ENCODE data around the gene ZDHHC22.

ZDHHC22 gene

DNA sequence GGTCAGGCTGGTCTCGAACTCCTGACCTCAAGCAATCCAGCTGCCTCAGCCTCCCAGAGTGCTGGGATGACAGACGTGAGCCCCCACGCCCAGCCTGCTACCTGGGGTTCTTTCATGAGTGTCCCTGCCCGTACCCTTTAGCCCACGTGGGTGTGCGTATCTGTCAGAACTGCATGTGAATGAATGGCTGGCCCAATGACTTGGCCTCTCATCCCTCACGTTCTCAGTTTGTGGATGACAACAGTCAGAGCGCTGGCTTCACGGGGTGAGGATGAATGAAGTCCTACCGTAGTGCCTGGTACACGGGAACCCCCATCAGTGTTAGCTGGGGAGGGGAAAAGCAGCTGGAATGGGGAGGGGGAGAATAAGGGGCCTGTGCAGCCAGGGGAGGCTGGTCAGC is 16.1 kb upstream of the ZDHHC22 start:
- no peak for DNase-seq (ENCODE audit: low spot score)

DNA sequence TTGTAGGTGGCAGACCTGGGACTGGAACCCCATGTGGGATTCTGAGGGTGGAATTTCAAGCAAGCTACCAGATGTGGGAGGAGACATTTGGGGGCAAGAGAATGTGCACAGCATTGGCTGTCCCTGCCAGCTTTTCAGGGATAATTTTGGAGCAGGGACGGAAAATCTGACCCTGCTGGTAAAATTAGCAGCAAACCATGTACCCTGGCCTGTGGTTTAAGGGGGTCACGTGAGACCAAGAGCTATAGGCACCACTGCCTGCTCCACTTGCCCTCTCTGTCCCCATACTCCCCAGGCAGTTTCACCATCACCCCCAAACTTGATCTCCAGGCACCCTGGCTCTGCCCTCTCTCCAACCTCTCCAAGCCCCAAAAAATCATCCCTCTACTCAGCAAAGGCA is 13.5 kb upstream of the ZDHHC22 start:
- no peak for DNase-seq (ENCODE audit: low spot score)

DNA sequence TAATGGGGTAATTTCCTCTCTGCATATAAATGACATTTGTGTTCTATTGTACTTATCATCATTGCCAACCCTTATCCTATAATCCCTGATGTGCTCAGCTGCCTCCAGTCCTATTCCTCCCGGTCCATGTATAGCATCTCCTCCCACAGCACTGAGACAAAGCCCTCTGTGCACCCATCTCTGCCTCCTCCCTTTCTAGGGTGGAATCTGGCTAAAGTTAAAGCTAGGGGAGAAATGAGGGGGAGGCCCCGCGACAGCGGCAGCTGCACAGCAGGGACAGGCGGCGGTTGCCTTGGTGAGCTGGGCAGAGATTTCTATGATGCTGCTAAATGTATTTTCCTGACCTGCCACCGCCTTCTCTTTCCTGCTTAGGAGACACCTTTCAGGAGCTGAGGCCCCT is 12.8 kb upstream of the ZDHHC22 start:
- no peak for DNase-seq (ENCODE audit: low spot score)

GRCh38 chr14:77153802-77154201 is 12.2 kb upstream of the ZDHHC22 start:
- DNase-seq (ENCODE audit: low spot score) = no peak

- DNase-seq (ENCODE audit: low spot score) = peak; percentile 36
Measured at GRCh38 chr14:77151918-77152588, 10.5 kb upstream of the ZDHHC22 start.

DNA sequence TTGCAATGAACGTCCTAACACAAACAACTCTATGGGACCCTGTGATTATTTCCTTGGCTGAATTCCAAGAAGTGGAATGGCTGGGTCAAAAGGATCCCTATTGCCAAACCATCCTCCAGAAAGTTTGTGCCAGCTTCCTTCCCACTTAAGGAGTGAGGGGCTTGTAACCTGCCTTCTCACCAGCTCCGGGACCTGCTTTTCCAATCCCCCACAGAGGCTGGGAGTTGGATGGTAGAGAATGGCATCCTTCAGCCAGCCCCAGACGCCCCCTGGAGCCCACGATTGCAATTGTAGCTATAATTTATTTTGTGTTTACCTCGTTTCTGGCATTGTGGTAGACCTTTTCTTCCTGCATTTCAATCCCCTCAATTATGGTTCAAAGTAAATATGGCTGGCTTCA is 9.7 kb upstream of the ZDHHC22 start:
- peak; percentile 28 for DNase-seq (ENCODE audit: low spot score)

GRCh38 chr14:77148510-77149231 is 7.1 kb upstream of the ZDHHC22 start:
- no peak for DNase-seq (ENCODE audit: low spot score)

DNA sequence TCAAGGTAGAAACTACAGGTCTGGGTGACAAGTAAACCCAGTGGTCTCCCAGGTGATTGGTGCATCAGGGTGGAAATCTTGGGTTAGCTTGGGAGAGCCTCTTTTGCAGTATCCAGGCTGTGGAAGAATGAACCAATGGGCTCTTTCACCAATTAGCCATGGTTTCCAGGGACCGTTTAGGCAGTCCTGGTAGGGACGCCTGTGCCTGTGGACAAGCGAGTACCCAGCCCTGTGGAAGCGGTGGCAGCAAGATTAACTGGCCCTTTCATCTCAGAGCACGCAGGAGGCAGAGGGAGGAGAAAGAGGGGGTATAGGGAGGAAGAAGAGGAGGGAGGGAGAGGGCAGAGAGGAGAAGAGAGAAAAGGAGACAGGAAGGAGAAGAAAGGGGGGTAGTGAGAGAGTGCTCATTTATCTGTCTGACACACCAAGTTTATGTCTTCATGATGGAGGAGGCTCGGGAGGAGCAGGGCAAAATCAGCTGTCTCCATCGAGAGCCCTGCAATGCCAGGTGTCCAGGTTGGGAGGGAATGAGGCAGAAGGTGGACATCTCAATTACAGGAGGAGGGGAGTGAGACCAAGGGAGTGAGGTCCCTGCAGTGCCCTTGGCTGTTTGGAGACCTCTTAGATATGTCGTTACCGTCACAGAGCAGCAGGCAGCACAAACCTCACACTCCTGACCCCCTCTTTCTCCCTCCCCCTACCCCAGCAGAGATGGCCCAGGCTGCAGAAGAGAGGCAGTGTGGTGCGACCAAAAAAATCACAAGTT is 4.6 kb upstream of the ZDHHC22 start:
- DNase-seq (ENCODE audit: low spot score) = no peak

GRCh38 chr14:77144412-77145115 is 3.0 kb upstream of the ZDHHC22 start:
- no peak for DNase-seq (ENCODE audit: low spot score)

- no peak for DNase-seq (ENCODE audit: low spot score)
Measured at GRCh38 chr14:77143071-77143470, 1.5 kb upstream of the ZDHHC22 start.

DNA sequence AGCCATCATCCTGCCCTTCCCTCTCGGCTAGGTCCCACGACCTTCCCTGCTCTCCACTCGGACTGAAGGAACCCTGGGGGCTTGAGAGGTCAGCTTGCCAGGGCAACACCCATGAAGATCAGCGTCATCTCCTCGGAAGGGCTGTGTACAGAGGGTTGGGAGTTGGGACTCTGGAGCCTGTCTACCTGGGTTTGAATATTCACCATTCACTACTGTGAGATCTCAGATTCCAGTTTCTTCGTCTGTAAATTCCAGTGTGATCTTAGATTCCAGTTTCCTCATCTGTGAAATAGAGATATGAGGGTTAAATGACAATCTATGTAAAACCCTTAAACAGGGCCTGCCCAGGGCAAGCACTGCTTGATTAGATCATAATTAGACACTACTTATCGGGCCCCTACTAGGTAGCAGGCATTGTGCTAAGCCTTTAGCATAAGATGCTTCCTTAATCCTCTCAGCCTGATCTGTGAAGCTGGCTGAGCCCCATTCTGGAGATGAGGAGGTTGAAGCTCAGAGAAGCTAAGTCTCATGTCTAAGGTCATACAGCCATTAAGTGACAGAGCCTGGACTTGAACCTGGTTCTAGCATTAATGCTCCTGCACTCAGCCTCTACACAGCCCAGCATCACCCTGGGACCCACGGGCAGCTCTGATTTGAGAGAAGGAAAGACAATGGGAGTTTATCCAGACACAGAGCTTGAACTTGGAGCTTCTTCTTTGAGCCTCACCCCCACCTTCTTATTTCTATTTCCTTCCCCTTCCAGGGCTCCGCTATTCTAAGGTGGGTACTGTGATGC is 612 bp upstream of the ZDHHC22 start:
- no peak for DNase-seq (ENCODE audit: low spot score)

DNA sequence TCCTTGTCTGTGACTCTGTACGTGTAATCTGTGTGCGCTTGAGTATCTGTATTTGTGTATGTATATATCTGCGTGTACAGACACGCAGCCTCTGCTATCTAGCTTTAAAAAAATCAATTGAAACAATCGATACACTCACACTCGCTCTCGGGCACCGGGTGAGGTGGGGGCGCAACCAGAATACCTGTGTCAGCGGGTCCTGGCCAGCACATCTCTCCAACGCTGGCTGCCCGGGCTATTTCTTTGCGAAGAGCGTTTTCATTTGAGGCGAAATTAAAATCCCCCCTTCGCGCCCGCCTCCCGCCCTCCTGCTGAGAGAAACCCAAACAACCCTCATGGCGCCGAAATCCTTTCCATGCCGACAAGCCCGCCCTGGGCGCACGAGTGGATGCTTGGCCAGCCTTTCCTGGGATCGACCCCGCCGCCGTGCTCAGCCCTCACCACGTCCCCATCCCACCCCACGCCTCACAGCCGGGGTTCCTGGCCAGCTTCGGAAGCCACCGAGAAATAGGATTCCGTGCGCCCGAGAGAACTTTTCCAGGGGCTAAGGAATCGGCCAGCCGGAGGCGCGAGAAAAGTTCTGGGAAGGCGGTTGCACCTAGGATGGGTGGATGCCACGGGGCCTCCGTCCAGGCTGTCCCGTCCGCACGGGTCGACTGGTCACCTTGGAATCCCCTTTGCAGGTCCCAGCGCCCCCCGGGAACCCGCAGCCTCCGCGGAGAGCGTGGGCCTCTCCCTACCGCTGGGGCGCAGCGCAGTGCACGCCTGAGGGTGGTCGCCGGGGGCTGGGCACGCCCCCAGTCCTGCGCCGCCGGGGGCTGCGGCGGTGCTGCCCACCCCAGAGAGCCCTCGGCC is 1.0 kb downstream of the ZDHHC22 start:
- DNase-seq (ENCODE audit: low spot score) = no peak

DNA sequence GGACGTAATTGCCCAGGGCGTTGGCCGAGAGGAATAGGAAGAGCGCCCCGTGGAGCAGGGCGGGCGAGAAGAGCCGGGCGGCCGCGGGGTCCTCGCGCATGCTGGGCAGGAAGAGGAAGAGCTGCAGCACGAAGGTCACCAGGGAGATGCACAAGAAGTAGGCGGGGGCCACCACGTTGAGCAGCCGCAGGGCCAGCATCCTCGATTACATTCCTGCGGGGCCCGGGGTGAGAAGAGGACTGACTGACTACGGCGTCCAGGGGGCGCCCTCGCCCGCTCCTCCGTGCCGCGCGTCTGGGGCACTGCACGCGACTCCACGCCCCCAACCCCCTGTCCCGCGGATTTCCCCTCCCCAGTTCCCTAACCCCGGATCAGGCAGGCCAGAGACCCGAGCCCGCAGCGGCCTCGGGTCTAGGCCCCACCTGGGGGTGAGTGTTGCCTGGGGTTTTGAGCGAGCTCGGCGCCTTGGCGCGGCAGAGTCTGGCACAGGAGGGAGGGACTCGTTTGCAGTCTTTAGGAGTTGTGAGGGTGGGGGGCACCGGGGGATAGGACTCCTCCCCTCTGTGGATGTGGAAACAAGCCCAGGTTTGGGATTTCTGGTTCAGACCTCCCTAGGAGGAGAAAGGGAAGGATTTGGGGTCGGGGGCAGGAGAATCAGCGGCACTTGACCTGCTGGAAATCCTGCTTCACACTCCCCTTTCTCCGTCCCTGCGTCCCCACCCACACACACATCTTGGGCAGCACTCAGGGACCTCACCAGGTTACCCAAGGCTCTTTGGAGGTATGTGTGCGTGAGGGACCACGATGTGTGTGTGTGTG is 1.8 kb downstream of the ZDHHC22 start:
- peak; percentile 39 for DNase-seq (ENCODE audit: low spot score)

- DNase-seq (ENCODE audit: low spot score) = no peak
Measured at GRCh38 chr14:77139022-77139421, 2.6 kb downstream of the ZDHHC22 start.

DNA sequence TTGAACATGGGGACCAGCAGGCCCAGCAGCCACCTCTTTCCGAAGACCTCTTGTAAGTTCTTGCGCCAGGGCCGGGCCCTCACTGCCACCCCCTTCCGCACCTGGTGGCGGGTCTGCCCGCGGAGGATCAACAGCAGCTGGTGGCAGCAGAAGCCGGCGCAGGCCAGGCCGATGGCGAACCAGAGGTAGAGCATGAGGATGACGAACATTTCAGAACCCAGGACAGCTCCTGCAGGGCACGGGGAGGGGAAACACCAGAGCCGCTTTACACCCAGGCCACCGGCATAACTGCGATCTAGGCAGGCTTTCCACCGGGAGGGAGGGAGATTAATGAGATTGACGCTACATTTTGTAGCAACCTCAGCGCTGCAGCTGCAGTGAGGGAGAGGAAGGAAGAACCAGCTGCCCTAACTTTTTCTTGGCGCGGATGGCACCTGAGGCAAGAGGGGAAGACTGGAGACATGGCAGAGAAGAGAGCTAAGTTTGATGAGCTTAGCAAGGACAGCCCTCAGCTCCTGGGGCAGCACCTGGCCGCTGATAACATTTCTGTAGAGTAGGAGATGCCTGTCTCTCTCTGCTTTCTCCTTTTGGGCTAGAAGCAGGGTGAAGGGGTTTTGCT is 7.8 kb downstream of the ZDHHC22 start:
- peak; percentile 65 for DNase-seq (ENCODE audit: low spot score)

DNA sequence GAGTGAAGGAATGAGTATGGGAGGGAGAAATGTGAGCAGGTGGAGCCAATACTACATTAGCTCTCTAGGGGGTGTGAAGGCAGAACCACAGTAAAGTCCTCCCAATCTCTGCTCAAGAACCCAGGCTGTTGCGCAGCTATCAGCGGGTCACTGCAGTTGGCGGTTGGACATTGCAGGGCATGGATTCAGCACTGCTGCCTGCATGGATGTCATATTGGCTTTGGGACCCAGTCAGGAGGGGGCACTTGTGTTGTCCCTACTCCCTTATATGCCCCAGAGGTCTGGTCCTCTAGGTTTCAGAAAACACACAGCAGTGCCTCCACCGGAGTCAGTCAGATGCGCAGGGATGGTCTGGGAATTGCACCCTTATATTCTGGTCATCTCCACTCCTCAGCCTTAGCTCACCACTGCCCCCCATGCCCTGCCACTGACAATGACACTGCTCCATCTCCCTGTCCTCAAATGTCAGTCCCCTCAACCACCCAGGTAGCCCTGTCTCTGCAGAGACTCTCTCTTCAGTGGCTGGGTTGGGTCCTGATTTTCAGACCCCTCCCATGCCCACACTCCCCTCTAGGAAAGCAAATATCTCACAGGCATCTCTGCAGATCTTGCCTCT is 9.6 kb downstream of the ZDHHC22 start:
- DNase-seq (ENCODE audit: low spot score) = no peak

DNA sequence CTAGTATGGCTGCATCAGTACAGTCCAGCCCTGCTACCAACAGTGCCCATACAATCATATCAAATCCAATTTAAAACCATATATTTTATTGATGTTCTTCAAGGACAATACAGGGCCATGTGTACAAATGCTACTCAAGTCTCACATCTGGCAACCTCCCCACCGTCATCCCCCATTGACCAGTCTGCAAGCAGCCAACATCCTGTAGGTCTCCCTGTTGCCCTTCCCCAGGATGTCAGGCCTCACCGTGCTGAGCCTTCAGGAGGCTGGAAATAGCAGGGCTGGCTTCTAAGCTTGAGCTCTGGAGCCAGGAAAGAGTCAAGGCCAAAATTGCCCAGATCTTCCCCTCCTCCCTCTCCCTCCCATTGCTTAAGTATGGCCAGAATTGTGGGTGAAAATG is 10.4 kb downstream of the ZDHHC22 start:
- no peak for DNase-seq (ENCODE audit: low spot score)

- DNase-seq (ENCODE audit: low spot score) = no peak
Measured at GRCh38 chr14:77130386-77130785, 11.2 kb downstream of the ZDHHC22 start.

GRCh38 chr14:77128414-77128891 is 13.1 kb downstream of the ZDHHC22 start:
- DNase-seq (ENCODE audit: low spot score) = peak; percentile 71
